ENCODE measurements around the gene GNG12.
"Not testable (repeated sequence)": the region's sequence is repeated elsewhere in the genome, so short reads cannot be mapped to it uniquely, and the experiment has no call there.

The GNG12 gene

GRCh38 chr1:67668660-67669059 is 164.6 kb downstream of the GNG12 start:
- no peak for TF ChIP-seq EZH2phosphoT487 (conservative IDR thresholded peaks at IDR 0.05; ENCODE audit: low read length)
- no peak for TF ChIP-seq CTCF (IDR thresholded peaks at IDR 0.05; ENCODE audit: insufficient read depth, low read length, poor library complexity, severe bottlenecking)
- Histone ChIP-seq H3K27ac (ENCODE audit: low read depth, low read length) (no peak overlapping the region), H3K79me2 (ENCODE audit: insufficient read depth, low read length) (no peaks in the 10 kb centered on the region), H3F3A (ENCODE audit: insufficient read depth) (no peaks in the 10 kb centered on the region), H3K4me3 (ENCODE audit: insufficient read depth, low read length, poor library complexity, severe bottlenecking) (no peak overlapping the region), H3K9me2 (replicated peaks; ENCODE audit: insufficient read depth, low read length) (no peaks in the 10 kb centered on the region), H2AFZ (ENCODE audit: low read depth, low read length, severe bottlenecking) (no peak overlapping the region), H3K9me3 (ENCODE audit: insufficient read depth, low read length) (no peaks in the 10 kb centered on the region), H3K36me3 (ENCODE audit: low read length) (no peaks in the 10 kb centered on the region), H3K4me2 (ENCODE audit: low read depth, low read length, poor library complexity, severe bottlenecking) (no peak overlapping the region), H3K27me3 (ENCODE audit: low read length) (no peaks in the 10 kb centered on the region), H4K20me1 (ENCODE audit: low read depth, low read length) (no peaks in the 10 kb centered on the region), H3K9ac (ENCODE audit: low read length) (no peak overlapping the region)

GRCh38 chr1:67666636-67667035 is 166.6 kb downstream of the GNG12 start:
- Histone ChIP-seq H3K36me3 (ENCODE audit: low read length) (no peaks in the 10 kb centered on the region), H3K9me2 (replicated peaks; ENCODE audit: insufficient read depth, low read length) (no peaks in the 10 kb centered on the region), H3K27ac (ENCODE audit: low read depth, low read length) (no peak overlapping the region), H4K20me1 (ENCODE audit: low read depth, low read length) (no peaks in the 10 kb centered on the region), H3F3A (ENCODE audit: insufficient read depth) (no peaks in the 10 kb centered on the region), H2AFZ (ENCODE audit: low read depth, low read length, severe bottlenecking) (no peak overlapping the region), H3K4me2 (ENCODE audit: low read depth, low read length, poor library complexity, severe bottlenecking) (no peak overlapping the region), H3K4me3 (ENCODE audit: insufficient read depth, low read length, poor library complexity, severe bottlenecking) (no peak overlapping the region), H3K9me3 (ENCODE audit: insufficient read depth, low read length) (no peaks in the 10 kb centered on the region), H3K79me2 (ENCODE audit: insufficient read depth, low read length) (no peaks in the 10 kb centered on the region), H3K9ac (ENCODE audit: low read length) (no peak overlapping the region), H3K27me3 (ENCODE audit: low read length) (no peaks in the 10 kb centered on the region)
- no peak for TF ChIP-seq EZH2phosphoT487 (conservative IDR thresholded peaks at IDR 0.05; ENCODE audit: low read length)
- no peak for TF ChIP-seq CTCF (IDR thresholded peaks at IDR 0.05; ENCODE audit: insufficient read depth, low read length, poor library complexity, severe bottlenecking)

DNA sequence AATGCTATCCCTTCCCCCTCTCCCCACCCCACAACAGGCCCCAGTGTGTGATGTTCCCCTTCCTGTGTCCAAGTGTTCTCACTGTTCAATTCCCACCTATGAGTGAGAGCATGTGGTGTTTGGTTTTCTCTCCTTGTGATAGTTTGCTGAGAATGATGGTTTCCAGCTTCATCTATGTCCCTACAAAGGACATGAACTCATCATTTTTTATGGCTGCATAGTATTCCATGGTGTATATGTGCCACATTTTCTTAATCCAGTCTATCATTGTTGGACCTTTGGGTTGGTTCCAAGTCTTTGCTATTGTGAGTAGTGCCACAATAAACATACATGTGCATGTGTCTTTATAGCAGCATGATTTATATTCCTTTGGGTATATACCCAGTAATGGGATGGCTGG is 168.0 kb downstream of the GNG12 start:
- not testable (repeated sequence) for H3K27ac ChIP-seq (ENCODE audit: low read depth, low read length); H2AFZ ChIP-seq (ENCODE audit: low read depth, low read length, severe bottlenecking); H3K9me3 ChIP-seq (ENCODE audit: insufficient read depth, low read length); H3K9me2 ChIP-seq (replicated peaks; ENCODE audit: insufficient read depth, low read length); H3K4me2 ChIP-seq (ENCODE audit: low read depth, low read length, poor library complexity, severe bottlenecking); H3K9ac ChIP-seq (ENCODE audit: low read length); H3K79me2 ChIP-seq (ENCODE audit: insufficient read depth, low read length); H4K20me1 ChIP-seq (ENCODE audit: low read depth, low read length); H3F3A ChIP-seq (ENCODE audit: insufficient read depth); H3K36me3 ChIP-seq (ENCODE audit: low read length); H3K4me3 ChIP-seq (ENCODE audit: insufficient read depth, low read length, poor library complexity, severe bottlenecking); H3K27me3 ChIP-seq (ENCODE audit: low read length)

- H3K9me2 ChIP-seq (replicated peaks; ENCODE audit: insufficient read depth, low read length): no peaks in the 10 kb centered on the region
- H4K20me1 ChIP-seq (ENCODE audit: low read depth, low read length): no peaks in the 10 kb centered on the region
- H3K4me3 ChIP-seq (ENCODE audit: insufficient read depth, low read length, poor library complexity, severe bottlenecking): no peak overlapping the region
- H3K27ac ChIP-seq (ENCODE audit: low read depth, low read length): no peak overlapping the region
- no peaks in the 10 kb centered on the region for H3K27me3 ChIP-seq (ENCODE audit: low read length)
- TF ChIP-seq CTCF (IDR thresholded peaks at IDR 0.05; ENCODE audit: insufficient read depth, low read length, poor library complexity, severe bottlenecking) (no peak), EZH2phosphoT487 (conservative IDR thresholded peaks at IDR 0.05; ENCODE audit: low read length) (no peak)
- no peak overlapping the region for H3K9ac ChIP-seq (ENCODE audit: low read length)
- no peaks in the 10 kb centered on the region for H3K36me3 ChIP-seq (ENCODE audit: low read length)
- no peaks in the 10 kb centered on the region for H3K9me3 ChIP-seq (ENCODE audit: insufficient read depth, low read length)
- H2AFZ ChIP-seq (ENCODE audit: low read depth, low read length, severe bottlenecking): no peak overlapping the region
- H3K4me2 ChIP-seq (ENCODE audit: low read depth, low read length, poor library complexity, severe bottlenecking): no peak overlapping the region
- H3K79me2 ChIP-seq (ENCODE audit: insufficient read depth, low read length): no peaks in the 10 kb centered on the region
- no peaks in the 10 kb centered on the region for H3F3A ChIP-seq (ENCODE audit: insufficient read depth)
Observed at GRCh38 chr1:67664048-67664447, 169.2 kb downstream of the GNG12 start.

Measured in SU-DHL-6 (cell line).